GM18505 (cell line): ENCODE data around the gene PJVK.
"Not testable (repeated sequence)": the region's sequence is repeated elsewhere in the genome, so short reads cannot be mapped to it uniquely, and the experiment has no call there.

Source experiments
- ATAC-seq: cut with Tn5 transposase; IDR thresholded peaks from one replicate; pipeline ENCODE4 v1.9.1; 2021; ENCODE audit not compliant: unreplicated experiment
- POLR2A ChIP-seq: IDR thresholded peaks from 4 replicates; pipeline ENCODE4 v1.6.1; 2011; ENCODE audit warnings: borderline replicate concordance; ENCODE audit not compliant: insufficient read depth, insufficient read length; ENCODE audit errors: extremely low read depth

PJVK gene

DNA sequence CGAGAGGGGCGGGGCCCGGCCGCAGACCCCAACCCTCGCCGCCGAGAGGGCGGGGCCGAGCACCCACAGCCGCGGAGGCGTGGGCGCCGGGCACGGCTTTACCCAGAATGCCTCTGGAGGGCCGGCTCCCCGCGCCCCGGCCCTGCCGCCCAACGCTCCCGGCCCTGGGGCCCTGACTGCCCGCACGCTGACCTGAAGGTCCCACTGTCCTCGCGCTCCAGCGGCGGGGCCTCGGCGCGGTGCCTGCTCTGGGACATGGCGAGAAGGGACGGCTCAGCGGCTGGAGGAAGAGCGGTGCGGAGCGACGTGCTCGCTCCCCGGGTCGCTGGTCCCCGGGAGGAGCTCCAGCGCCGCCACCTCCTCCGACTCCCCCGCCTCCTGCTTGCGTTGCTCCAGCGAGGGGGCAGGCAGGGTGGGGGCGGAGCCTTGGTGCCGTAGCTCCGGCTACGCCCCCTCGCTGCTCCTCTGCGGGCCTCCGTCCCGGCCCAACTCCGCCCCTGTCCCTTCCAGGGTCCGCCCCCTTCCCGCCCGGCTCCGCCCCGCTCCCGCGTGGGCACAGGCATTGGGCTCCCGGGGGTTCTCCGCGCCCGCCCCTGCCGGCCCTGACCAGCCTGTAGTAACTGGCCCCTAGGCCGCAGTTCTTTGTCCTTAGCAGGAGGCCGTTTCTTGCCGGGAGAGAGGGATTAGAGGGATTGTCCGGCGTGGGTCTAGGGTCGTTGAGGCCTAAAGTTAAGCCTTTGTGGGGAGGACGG lies at the start of gene PJVK, which contains the start of gene PRKRA:
Gene PJVK, plus strand, starts transcription at position 605 of the 752 bp plus-strand sequence. CDS start 2,032 bp downstream, outside the sequence.
Gene PRKRA, minus strand, starts transcription at position 402 of the 752 bp plus-strand sequence. Its CDS starts 145 bp downstream, at position 257.
- ATAC-seq, result peak; percentile 85
- peak; percentile 89 for TF ChIP-seq POLR2A

DNA sequence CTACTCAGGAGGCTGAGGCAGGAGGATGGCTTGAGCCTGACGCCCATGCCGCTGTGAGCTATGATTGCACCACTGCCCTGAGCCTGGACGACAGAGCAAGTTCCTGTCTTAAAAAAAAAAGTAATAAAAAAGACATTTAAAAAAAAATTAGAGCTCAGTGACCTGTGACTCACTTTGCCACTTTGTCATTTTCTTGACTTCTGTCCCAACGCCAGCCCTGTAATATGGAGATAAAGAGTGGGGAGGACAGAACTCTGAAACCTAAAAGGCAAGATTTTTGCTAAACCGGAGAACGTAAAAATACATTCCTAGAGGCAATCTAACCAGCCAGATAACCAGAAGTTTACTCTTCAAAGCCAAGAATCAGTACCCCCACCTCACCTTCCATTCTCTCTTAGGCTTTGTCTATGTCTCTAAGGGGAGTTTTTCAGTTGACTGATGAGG lies 49.2 kb upstream of the PJVK start:
- no peak for ATAC-seq
- no peak for TF ChIP-seq POLR2A

DNA sequence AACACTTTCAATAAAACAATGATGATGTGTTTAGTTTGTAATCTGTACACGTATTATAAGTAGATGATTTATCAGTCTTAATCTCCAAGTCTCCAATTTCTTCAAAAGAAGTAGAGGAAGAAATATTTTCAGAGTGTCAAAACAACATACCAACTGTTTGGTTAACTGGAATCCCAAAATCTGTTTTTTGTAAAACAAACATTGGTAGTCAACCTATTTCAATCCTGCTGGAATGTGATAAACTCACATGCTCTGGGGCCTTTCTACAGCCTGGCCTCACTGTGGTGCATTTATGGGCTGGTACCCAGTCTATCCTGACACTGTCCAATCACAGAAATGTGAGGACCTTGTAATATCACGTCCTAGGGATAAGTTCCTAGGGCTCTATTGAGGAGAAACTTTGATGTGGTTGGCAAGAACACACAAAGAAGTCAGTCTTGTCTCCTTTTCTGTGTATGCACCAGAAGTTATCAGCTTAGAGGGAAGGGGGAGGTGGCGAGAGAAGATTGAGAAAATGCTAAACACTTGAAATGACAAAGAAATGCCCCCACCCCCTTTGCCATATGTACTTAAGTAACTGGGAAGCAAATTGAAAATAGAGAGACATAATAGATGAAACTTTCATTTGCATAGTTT lies 47.4 kb upstream of the PJVK start:
- ATAC-seq, result peak; percentile 25
- TF ChIP-seq POLR2A, result no peak

- ATAC-seq, result peak; percentile 99
- TF ChIP-seq POLR2A, result no peak
Observed at GRCh38 chr2:178404368-178404767, 46.8 kb upstream of the PJVK start.

- TF ChIP-seq POLR2A, result no peak
Observed at GRCh38 chr2:178409261-178409660, 41.9 kb upstream of the PJVK start.

DNA sequence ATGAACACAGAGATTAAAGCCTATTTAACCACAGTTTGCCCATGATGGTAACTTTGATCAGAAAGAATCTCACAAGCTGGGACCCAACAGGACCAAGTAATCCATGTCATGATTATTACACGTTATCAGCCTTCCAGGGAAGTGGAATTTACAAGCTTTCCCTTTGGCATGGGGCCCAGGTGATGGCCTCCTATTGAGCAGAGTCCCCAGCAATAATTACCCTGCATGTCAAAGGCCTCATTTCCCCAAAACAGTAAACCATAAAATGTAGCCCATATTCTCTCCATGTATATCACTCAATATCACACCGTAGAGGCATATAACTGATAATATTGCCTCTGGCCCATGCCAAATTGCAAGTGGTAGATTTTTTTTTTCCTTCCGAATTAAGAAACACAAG lies 39.1 kb upstream of the PJVK start:
- TF ChIP-seq POLR2A, result no peak
- ATAC-seq, result no peak

More at GRCh38 chr2:178409261-178409660, 41.9 kb upstream of the PJVK start:
- ATAC-seq, result no peak

DNA sequence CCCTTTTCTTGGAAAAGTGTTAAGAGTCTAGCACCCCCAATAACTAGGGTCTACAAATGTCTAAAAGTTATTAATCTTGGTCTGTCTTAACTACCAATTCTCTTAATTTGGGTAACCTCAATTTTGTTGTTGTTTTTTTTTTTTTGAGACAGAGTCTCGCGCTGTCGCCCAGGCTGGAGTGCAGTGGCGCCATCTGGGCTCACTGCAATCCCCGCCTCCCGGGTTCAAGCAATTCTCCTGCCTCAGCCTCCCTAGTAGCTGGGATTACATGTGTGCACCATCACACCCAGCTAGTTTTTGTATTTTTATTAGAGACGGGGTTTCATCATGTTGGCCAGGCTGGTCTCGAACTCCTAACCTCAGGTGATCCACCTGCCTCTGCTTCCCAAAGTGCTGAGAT lies 38.7 kb upstream of the PJVK start:
- not testable (repeated sequence) for ATAC-seq

DNA sequence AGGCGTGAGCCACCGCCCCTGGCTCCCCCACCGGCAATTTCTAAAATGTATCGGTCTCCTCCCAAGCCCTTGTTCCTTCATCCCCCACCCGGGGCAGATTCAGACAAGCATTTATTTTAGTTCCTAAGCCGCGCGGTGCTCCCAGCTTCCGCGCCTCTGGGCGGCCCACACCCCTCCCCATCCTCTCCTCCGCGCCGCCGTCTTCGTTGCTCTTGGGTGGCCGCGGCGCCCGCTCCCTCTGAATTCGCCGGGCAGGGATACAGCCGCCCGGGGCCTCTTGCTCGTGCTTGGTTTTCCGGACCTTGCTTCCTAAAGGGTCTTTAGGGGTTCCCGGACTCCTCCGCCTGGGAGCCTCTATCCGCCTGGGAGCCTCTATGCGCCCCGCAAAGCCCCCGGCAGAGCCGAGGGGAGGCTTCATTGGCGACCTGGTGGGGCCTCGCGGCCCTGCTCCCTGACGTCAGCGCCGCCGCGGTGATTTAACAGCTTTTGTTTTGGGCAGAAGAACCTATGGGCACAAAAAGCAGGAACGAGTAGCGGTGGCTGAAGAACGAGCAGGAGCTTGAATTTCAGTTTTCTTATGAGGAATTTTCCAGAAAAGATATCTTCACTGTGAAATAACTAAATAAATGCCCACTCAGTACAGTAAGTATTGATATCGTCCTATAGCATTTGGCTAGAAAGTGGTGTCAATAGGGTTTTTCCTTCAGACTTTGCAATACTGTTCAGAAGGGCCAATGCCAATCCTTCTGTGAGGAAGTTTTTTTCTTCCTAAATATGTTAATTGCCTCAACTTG lies 37.5 kb upstream of the PJVK start:
- ATAC-seq, result peak; percentile 76
- peak; percentile 77 for TF ChIP-seq POLR2A

DNA sequence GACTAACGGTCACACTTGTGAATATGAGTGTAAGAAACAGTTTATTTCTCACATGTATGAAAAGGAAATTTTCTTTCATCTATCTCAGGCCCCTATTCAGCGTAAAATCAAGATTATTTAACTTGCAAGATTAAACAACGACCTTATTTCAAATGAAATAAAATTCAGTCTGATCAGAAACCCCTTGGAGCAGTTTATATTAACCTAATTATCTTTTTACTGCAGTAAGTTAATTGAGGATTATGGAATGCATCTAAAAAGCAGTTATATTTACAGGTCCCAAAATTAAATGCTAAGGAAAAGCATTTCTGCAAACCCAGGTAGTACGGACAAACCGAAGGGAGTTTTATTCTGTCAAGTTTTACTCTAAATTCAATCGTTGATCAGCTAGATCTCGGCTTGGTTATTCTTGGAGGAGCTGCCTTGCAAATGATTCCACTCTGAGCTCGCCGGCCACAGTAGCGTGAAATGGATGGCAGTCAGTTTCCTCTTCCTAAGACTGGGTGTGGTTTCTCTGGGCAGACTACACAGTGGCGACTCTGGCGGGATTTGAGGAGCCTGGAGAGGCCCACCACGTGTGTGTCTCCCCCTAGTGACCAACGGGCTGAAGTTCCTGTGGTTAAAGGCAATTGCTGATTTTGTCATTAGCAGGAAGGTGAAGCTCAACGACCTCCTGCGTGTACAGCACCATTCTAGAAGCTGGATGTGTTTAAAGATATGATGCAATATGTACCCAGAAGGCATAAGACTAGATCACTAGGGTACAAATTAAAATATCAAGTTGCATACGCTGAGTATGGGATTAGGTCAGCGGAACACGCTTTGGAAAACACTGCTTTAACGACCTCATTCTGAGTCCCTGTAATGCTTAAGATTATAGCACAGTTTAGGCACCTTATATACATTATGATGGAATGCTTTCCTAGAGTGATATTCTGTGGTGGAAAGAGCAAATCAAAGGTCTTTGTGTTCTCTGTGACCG lies 36.6 kb upstream of the PJVK start:
- TF ChIP-seq POLR2A, result peak; percentile 71
- peak; percentile 75 for ATAC-seq

- TF ChIP-seq POLR2A, result no peak
Observed at GRCh38 chr2:178415979-178416378, 35.2 kb upstream of the PJVK start.

GRCh38 chr2:178417916-178418315 lies 33.3 kb upstream of the PJVK start:
- no peak for ATAC-seq
- no peak for TF ChIP-seq POLR2A

More at GRCh38 chr2:178415979-178416378, 35.2 kb upstream of the PJVK start:
- ATAC-seq, result no peak

DNA sequence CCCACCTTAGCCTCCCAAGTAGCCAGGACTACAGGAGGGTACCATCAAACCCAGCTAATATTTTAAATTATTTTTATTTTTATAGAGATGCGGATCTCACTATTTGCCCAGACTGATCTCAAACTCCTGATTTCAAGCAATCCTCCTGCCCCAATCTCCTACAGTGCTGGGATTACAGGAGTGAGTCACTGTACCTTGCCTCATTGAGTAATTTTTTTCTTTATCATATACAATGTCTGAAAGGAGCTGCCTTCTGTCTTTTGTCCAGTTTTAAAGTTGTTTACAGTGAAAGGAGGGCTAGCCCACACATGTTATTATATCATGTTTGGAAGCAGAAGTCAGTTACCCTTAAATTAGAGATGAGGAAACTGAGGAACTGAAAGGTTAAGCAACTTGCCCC lies 32.8 kb upstream of the PJVK start:
- TF ChIP-seq POLR2A, result no peak
- no peak for ATAC-seq

- no peak for TF ChIP-seq POLR2A
- no peak for ATAC-seq
Observed at GRCh38 chr2:178419123-178419522, 32.1 kb upstream of the PJVK start.

- no peak for TF ChIP-seq POLR2A
- ATAC-seq, result no peak
Observed at GRCh38 chr2:178420463-178420999, 30.6 kb upstream of the PJVK start.
